WTC11 (cell line): ENCODE measurements around the gene TDRD9. TPM values are rescaled to one million over a fixed set of nuclear protein-coding genes. Genes with fewer than 3 reads are reported as not detected.

Experiments used
- ATAC-seq: fragments of 200-7000 bp; cut with Tn5 transposase; 2 replicates; pipeline ENCODE4 v1.10.0; 2021; ENCODE audit warnings: mild to moderate bottlenecking, moderate library complexity
- CTCF ChIA-PET: fragments of 300-600 bp; sonication (Branson Sonifier 250); formaldehyde crosslinking; loops from one replicate; lab custom pipeline; 2021; ENCODE audit warnings: antibody characterized with exemption; lab: Charles Lee
- POLR2A ChIA-PET: fragments of 350-600 bp; sonication (Branson Sonifier 250); formaldehyde crosslinking; loops from one replicate; lab custom pipeline; 2021; ENCODE audit warnings: antibody characterized with exemption; lab: Charles Lee
- DNase-seq: peaks from one replicate; pipeline ENCODE4 v3.0.0; 2021; ENCODE audit warnings: low spot score
- H3K27ac Mint-ChIP-seq: 2 replicates; pipeline ENCODE4 v1.8.0; 2021; ENCODE audit warnings: mixed read lengths
- H3K27me3 Mint-ChIP-seq: 2 replicates; pipeline ENCODE4 v1.8.0; 2021; ENCODE audit warnings: low read depth, mild to moderate bottlenecking, moderate library complexity, mixed read lengths
- H3K36me3 Mint-ChIP-seq: 2 replicates; pipeline ENCODE4 v1.8.0; 2021; ENCODE audit warnings: mixed read lengths
- H3K4me1 Mint-ChIP-seq: 2 replicates; pipeline ENCODE4 v1.8.0; 2022; ENCODE audit warnings: mixed read lengths
- H3K4me3 Mint-ChIP-seq: 2 replicates; pipeline ENCODE4 v1.8.0; 2021; ENCODE audit warnings: mild to moderate bottlenecking, moderate library complexity, mixed read lengths
- H3K9me3 Mint-ChIP-seq: 2 replicates; pipeline ENCODE4 v1.8.0; 2021; ENCODE audit warnings: mixed read lengths
- ESRRA ChIP-seq: sonication (generic); formaldehyde crosslinking; IDR thresholded peaks from 2 replicates; pipeline ENCODE4 v1.8.1; 2022; ENCODE audit warnings: mild to moderate bottlenecking, missing genetic modification reagents, borderline replicate concordance
- GABPB1 ChIP-seq: sonication (generic); formaldehyde crosslinking; IDR thresholded peaks from 2 replicates; pipeline ENCODE4 v1.8.1; 2023; ENCODE audit warnings: mild to moderate bottlenecking, missing genetic modification reagents
- JAZF1 ChIP-seq: fragments of 250-450 bp; sonication (Bioruptor Pico); IDR thresholded peaks from 2 replicates; pipeline ENCODE4 v1.9.0; 2021; ENCODE audit warnings: moderate library complexity, mild to moderate bottlenecking, inconsistent platforms
- JUN ChIP-seq: sonication (generic); formaldehyde crosslinking; IDR thresholded peaks from 2 replicates; pipeline ENCODE4 v1.8.0; 2023; ENCODE audit warnings: mild to moderate bottlenecking, missing genetic modification reagents
- KAT7 ChIP-seq: sonication (generic); formaldehyde crosslinking; IDR thresholded peaks from 2 replicates; pipeline ENCODE4 v1.8.1; 2023; ENCODE audit warnings: missing genetic modification reagents, mild to moderate bottlenecking, borderline replicate concordance
- OVOL2 ChIP-seq: fragments of 250-450 bp; sonication (Bioruptor Pico); IDR thresholded peaks from 2 replicates; pipeline ENCODE4 v1.9.0; 2021; ENCODE audit warnings: mild to moderate bottlenecking, borderline replicate concordance
- TP53 ChIP-seq: sonication (generic); formaldehyde crosslinking; IDR thresholded peaks from 2 replicates; pipeline ENCODE4 v1.8.1; 2023; ENCODE audit warnings: mild to moderate bottlenecking, missing genetic modification reagents
- ZBTB21 ChIP-seq: sonication (generic); formaldehyde crosslinking; IDR thresholded peaks from 2 replicates; pipeline ENCODE4 v1.8.1; 2023; ENCODE audit warnings: mild to moderate bottlenecking, missing genetic modification reagents, borderline replicate concordance
- ZNF219 ChIP-seq: sonication (generic); formaldehyde crosslinking; IDR thresholded peaks from 2 replicates; pipeline ENCODE4 v1.8.0; 2023; ENCODE audit warnings: missing genetic modification reagents, mild to moderate bottlenecking, borderline replicate concordance
- ZNF423 ChIP-seq: fragments of 250-450 bp; sonication (Bioruptor Pico); IDR thresholded peaks from 2 replicates; pipeline ENCODE4 v2.1.2; 2022; ENCODE audit warnings: mild to moderate bottlenecking, moderate library complexity
- ZNF671 ChIP-seq: fragments of 250-450 bp; sonication (Bioruptor Pico); IDR thresholded peaks from 2 replicates; pipeline ENCODE4 v1.8.0; 2021; ENCODE audit warnings: mild to moderate bottlenecking
- total RNA-seq: library from RNA; stranded (reverse); gene quantifications from 3 replicates; pipeline ENCODE4 v1.2.3, GENCODE V29; 2021
- TF ChIP-seq, protein P1 (sequence below): sonication (generic); formaldehyde crosslinking; conservative IDR thresholded peaks from 2 replicates; pipeline ENCODE4 v1.8.1; 2022; ENCODE audit warnings: mild to moderate bottlenecking, missing genetic modification reagents
- TF ChIP-seq, protein P2 (sequence below): fragments of 250-450 bp; sonication (Bioruptor Pico); IDR thresholded peaks from 2 replicates; pipeline ENCODE4 v1.9.0; 2021; ENCODE audit warnings: mild to moderate bottlenecking, borderline replicate concordance
- TF ChIP-seq, protein P3 (sequence below): sonication (generic); formaldehyde crosslinking; IDR thresholded peaks from 2 replicates; pipeline ENCODE4 v1.8.0; 2023; ENCODE audit warnings: missing genetic modification reagents
- TF ChIP-seq, protein P4 (sequence below): sonication (generic); formaldehyde crosslinking; IDR thresholded peaks from 2 replicates; pipeline ENCODE4 v1.8.1; 2023; ENCODE audit warnings: mild to moderate bottlenecking, missing genetic modification reagents, borderline replicate concordance
- TF ChIP-seq, protein P5 (sequence below): sonication (generic); formaldehyde crosslinking; IDR thresholded peaks from 2 replicates; pipeline ENCODE4 v1.8.1; 2022; ENCODE audit warnings: mild to moderate bottlenecking, missing genetic modification reagents, moderate library complexity, borderline replicate concordance
- TF ChIP-seq, protein P6 (sequence below): fragments of 200-600 bp; IDR thresholded peaks from 2 replicates; pipeline ENCODE4 v1.8.0; 2022; ENCODE audit warnings: antibody characterized with exemption

The TDRD9 gene
- total RNA-seq, 1 experiment from 2014 or later, result 0.17 TPM

DNA sequence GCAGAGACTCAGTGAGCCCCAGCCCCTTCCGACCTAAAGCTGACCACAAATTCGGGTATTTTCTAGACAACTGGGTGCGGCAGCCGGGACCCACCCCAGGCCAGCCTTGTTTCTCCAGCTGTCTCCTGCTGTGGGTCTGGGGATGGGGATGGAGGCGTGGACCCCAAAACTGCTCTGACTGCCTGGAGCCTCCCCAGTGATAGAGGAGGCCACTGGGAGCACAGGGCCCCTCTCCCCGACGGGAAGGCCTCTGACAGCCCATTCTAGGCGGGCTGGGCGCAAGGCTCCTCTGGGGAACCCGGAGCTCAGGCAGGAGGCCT, 38.2 kb upstream of the TDRD9 start (continued):
- TF ChIP-seq, protein P1, sequence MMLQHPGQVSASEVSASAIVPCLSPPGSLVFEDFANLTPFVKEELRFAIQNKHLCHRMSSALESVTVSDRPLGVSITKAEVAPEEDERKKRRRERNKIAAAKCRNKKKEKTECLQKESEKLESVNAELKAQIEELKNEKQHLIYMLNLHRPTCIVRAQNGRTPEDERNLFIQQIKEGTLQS (CRISPR knock-in tag), result no peak
- TF ChIP-seq, protein P2, sequence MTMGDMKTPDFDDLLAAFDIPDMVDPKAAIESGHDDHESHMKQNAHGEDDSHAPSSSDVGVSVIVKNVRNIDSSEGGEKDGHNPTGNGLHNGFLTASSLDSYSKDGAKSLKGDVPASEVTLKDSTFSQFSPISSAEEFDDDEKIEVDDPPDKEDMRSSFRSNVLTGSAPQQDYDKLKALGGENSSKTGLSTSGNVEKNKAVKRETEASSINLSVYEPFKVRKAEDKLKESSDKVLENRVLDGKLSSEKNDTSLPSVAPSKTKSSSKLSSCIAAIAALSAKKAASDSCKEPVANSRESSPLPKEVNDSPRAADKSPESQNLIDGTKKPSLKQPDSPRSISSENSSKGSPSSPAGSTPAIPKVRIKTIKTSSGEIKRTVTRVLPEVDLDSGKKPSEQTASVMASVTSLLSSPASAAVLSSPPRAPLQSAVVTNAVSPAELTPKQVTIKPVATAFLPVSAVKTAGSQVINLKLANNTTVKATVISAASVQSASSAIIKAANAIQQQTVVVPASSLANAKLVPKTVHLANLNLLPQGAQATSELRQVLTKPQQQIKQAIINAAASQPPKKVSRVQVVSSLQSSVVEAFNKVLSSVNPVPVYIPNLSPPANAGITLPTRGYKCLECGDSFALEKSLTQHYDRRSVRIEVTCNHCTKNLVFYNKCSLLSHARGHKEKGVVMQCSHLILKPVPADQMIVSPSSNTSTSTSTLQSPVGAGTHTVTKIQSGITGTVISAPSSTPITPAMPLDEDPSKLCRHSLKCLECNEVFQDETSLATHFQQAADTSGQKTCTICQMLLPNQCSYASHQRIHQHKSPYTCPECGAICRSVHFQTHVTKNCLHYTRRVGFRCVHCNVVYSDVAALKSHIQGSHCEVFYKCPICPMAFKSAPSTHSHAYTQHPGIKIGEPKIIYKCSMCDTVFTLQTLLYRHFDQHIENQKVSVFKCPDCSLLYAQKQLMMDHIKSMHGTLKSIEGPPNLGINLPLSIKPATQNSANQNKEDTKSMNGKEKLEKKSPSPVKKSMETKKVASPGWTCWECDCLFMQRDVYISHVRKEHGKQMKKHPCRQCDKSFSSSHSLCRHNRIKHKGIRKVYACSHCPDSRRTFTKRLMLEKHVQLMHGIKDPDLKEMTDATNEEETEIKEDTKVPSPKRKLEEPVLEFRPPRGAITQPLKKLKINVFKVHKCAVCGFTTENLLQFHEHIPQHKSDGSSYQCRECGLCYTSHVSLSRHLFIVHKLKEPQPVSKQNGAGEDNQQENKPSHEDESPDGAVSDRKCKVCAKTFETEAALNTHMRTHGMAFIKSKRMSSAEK (CRISPR knock-in tag), result no peak
- TF ChIP-seq ESRRA (CRISPR knock-in tag), result no peak
- TF ChIP-seq, all 79 proteins: peak for 0

DNA sequence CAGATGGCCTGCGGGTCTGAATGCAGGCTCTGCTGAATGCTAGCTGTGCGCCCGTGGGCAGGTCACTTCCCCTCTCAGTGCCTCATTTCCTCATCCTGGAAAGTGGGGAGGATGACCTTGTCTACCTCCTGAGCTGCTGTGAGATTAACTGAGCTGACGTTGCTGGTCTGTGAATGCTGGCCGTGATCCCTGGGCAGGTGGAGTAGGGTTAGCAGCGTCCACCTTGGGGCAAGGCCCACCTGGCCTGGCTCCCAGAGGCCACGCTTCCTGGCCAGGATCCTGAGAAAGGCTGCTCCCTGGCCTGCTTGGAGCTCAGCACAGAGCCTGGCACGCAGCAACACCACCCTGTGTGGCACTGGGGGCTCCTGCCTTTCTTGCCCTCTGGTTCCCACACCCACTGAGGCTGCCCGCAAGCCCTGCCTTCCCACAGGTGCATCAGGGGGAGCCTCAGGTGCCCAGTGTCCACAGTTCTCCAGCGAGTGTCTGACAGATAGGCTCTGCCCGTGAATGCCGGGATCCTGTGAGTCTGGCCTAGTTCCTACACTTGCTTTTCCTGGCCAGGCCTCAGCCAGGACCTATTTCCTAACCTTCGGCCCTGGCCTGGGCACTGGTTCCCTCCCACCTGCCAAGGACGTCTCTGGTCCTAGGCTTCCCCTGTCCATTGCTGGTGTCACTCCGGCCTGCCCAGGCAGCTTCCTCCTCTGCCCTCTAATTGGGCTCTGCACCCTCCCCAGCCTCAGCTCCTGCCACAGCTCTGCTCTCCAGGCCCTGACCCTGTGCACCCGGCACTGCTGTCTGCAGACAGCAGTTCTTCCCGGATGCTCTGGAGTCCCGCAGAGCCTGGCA, 37.2 kb upstream of the TDRD9 start:
- no peak for ATAC-seq
- POLR2A ChIA-PET, result no interaction called here
- CTCF ChIA-PET, result interaction anchor here (0.6 to 8.1 kb wide), 3 partner anchors 10 to 206 kb away, joined by 3 to 94 read pairs (median 7); no protein-coding TSS in a partner anchor

More for the DNA sequence above, 37.2 kb upstream of the TDRD9 start:
- peaks cover 7% of the 10 kb centered on the region for H3K4me1 Mint-ChIP-seq
- no peak overlapping the region for H3K27ac Mint-ChIP-seq
- H3K36me3 Mint-ChIP-seq, result no peaks in the 10 kb centered on the region
- H3K27me3 Mint-ChIP-seq, result peaks cover 1% of the 10 kb centered on the region; the same call in 1 of the 2 replicates
- TF ChIP-seq ZNF671 (CRISPR knock-in tag), result no peak
- no peak for TF ChIP-seq KAT7 (CRISPR knock-in tag)
- no peak for TF ChIP-seq ZNF423 (CRISPR knock-in tag)
- TF ChIP-seq, protein P3, sequence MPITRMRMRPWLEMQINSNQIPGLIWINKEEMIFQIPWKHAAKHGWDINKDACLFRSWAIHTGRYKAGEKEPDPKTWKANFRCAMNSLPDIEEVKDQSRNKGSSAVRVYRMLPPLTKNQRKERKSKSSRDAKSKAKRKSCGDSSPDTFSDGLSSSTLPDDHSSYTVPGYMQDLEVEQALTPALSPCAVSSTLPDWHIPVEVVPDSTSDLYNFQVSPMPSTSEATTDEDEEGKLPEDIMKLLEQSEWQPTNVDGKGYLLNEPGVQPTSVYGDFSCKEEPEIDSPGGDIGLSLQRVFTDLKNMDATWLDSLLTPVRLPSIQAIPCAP (CRISPR knock-in tag), result no peak
- TF ChIP-seq ZBTB21 (CRISPR knock-in tag), result no peak
- TF ChIP-seq OVOL2, result no peak
- TF ChIP-seq GABPB1 (CRISPR knock-in tag), result no peak
- no peak for TF ChIP-seq TP53 (CRISPR knock-in tag)
- TF ChIP-seq, protein P4, sequence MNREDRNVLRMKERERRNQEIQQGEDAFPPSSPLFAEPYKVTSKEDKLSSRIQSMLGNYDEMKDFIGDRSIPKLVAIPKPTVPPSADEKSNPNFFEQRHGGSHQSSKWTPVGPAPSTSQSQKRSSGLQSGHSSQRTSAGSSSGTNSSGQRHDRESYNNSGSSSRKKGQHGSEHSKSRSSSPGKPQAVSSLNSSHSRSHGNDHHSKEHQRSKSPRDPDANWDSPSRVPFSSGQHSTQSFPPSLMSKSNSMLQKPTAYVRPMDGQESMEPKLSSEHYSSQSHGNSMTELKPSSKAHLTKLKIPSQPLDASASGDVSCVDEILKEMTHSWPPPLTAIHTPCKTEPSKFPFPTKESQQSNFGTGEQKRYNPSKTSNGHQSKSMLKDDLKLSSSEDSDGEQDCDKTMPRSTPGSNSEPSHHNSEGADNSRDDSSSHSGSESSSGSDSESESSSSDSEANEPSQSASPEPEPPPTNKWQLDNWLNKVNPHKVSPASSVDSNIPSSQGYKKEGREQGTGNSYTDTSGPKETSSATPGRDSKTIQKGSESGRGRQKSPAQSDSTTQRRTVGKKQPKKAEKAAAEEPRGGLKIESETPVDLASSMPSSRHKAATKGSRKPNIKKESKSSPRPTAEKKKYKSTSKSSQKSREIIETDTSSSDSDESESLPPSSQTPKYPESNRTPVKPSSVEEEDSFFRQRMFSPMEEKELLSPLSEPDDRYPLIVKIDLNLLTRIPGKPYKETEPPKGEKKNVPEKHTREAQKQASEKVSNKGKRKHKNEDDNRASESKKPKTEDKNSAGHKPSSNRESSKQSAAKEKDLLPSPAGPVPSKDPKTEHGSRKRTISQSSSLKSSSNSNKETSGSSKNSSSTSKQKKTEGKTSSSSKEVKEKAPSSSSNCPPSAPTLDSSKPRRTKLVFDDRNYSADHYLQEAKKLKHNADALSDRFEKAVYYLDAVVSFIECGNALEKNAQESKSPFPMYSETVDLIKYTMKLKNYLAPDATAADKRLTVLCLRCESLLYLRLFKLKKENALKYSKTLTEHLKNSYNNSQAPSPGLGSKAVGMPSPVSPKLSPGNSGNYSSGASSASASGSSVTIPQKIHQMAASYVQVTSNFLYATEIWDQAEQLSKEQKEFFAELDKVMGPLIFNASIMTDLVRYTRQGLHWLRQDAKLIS (CRISPR knock-in tag), result no peak
- TF ChIP-seq, protein P5, sequence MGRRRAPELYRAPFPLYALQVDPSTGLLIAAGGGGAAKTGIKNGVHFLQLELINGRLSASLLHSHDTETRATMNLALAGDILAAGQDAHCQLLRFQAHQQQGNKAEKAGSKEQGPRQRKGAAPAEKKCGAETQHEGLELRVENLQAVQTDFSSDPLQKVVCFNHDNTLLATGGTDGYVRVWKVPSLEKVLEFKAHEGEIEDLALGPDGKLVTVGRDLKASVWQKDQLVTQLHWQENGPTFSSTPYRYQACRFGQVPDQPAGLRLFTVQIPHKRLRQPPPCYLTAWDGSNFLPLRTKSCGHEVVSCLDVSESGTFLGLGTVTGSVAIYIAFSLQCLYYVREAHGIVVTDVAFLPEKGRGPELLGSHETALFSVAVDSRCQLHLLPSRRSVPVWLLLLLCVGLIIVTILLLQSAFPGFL, result no peak
- TF ChIP-seq, protein P6, sequence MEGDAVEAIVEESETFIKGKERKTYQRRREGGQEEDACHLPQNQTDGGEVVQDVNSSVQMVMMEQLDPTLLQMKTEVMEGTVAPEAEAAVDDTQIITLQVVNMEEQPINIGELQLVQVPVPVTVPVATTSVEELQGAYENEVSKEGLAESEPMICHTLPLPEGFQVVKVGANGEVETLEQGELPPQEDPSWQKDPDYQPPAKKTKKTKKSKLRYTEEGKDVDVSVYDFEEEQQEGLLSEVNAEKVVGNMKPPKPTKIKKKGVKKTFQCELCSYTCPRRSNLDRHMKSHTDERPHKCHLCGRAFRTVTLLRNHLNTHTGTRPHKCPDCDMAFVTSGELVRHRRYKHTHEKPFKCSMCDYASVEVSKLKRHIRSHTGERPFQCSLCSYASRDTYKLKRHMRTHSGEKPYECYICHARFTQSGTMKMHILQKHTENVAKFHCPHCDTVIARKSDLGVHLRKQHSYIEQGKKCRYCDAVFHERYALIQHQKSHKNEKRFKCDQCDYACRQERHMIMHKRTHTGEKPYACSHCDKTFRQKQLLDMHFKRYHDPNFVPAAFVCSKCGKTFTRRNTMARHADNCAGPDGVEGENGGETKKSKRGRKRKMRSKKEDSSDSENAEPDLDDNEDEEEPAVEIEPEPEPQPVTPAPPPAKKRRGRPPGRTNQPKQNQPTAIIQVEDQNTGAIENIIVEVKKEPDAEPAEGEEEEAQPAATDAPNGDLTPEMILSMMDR, result no peak
- TF ChIP-seq JUN (CRISPR knock-in tag), result no peak
- no peak for TF ChIP-seq JAZF1 (CRISPR knock-in tag)
- TF ChIP-seq, protein P2 (CRISPR knock-in tag), result no peak
- no peak for TF ChIP-seq ZNF219
- no peaks in the 10 kb centered on the region for H3K9me3 Mint-ChIP-seq
- H3K4me3 Mint-ChIP-seq, result no peak overlapping the region
- no peak for DNase-seq
